Stimulated activated CD4-positive, alpha-beta T cell treated with anti-CD3 and anti-CD28 coated beads, Interleukin-4, amount 100 ng/mL, for 4 hours (primary cell): Measurements from ENCODE around the gene CXCL14.
"Not testable (repeated sequence)": the region's sequence is repeated elsewhere in the genome, so short reads cannot be mapped to it uniquely, and the experiment has no call there.

Experiments
- DNase-seq, 2 experiments: peaks; one replicate each; pipeline ENCODE4 v3.0.0-alpha.2; 2020

The CXCL14 gene

GRCh38 chr5:135541807-135542502 lies 36.8 kb downstream of the CXCL14 start:
- no peak for DNase-seq

- DNase-seq = no peak
These were observed 39.3 kb downstream of the CXCL14 start for GRCh38 chr5:135539430-135540005.

- DNase-seq = no peak
These were observed 40.5 kb downstream of the CXCL14 start for GRCh38 chr5:135538261-135538660.

GRCh38 chr5:135537745-135538144 lies 41.0 kb downstream of the CXCL14 start:
- DNase-seq = no peak

- no peak for DNase-seq
These were observed 41.5 kb downstream of the CXCL14 start for GRCh38 chr5:135537271-135537670.

GRCh38 chr5:135535820-135536801 lies 42.7 kb downstream of the CXCL14 start, which contains the start of gene NEUROG1:
Gene NEUROG1, minus strand, starts transcription at chr5:135535964. Its CDS starts 274 bp downstream, at chr5:135535690.
- DNase-seq = no peak

- no peak for DNase-seq
These were observed 43.4 kb downstream of the CXCL14 start for GRCh38 chr5:135535420-135535819.

- no peak for DNase-seq
These were observed 44.0 kb downstream of the CXCL14 start for GRCh38 chr5:135534609-135535419.

- no peak for DNase-seq
These were observed 45.0 kb downstream of the CXCL14 start for GRCh38 chr5:135533794-135534193.

GRCh38 chr5:135533334-135533733 lies 45.5 kb downstream of the CXCL14 start:
- no peak for DNase-seq

GRCh38 chr5:135529576-135529975 lies 49.2 kb downstream of the CXCL14 start:
- DNase-seq = not testable (repeated sequence)

GRCh38 chr5:135526924-135527323 lies 51.9 kb downstream of the CXCL14 start:
- no peak for DNase-seq

GRCh38 chr5:135521964-135522363 lies 56.8 kb downstream of the CXCL14 start:
- no peak for DNase-seq
